Activated CD4-positive, alpha-beta T cell treated with anti-CD3 and anti-CD28 coated beads, Interleukin-2, Interleukin-6, amounts not matched to agents 100 ng/mL and 50 ng/mL, durations not matched to agents 16 hours and 8 hours (primary cell): ENCODE results near the gene LRRC8E.

Source experiments
- DNase-seq: peaks from one replicate; pipeline ENCODE4 v3.0.0-alpha.2; 2020

The LRRC8E gene

GRCh38 chr19:7933828-7934725 is 45.8 kb downstream of the LRRC8E start:
- DNase-seq = no peak

- no peak for DNase-seq
Observed at GRCh38 chr19:7934766-7935165, 46.5 kb downstream of the LRRC8E start.

GRCh38 chr19:7940841-7941240 is 52.5 kb downstream of the LRRC8E start:
- DNase-seq = no peak

GRCh38 chr19:7941895-7942596 is 53.7 kb downstream of the LRRC8E start:
- DNase-seq = no peak

GRCh38 chr19:7942981-7943443 is 54.7 kb downstream of the LRRC8E start:
- DNase-seq = no peak

GRCh38 chr19:7943444-7944176 is 55.3 kb downstream of the LRRC8E start, which contains the start of gene TIMM44:
TSS of gene TIMM44 (minus strand) at chr19:7943666. CDS start at chr19:7943651, 15 bp downstream.
- peak; percentile 100 for DNase-seq

GRCh38 chr19:7944177-7944761 is 56.0 kb downstream of the LRRC8E start:
- DNase-seq = peak; percentile 92

GRCh38 chr19:7947939-7948338 is 59.6 kb downstream of the LRRC8E start:
- DNase-seq = no peak
